Hematopoietic multipotent progenitor cell treated with erythropoietin and hydrocortisone succinate and interleukin-3 and kit ligand, for 17 days (in vitro differentiated cells): Measurements from ENCODE around the gene DGKA.
A peak's percentile ranks its signal among the peaks of the same experiment; 100 is the strongest.
"Not testable (repeated sequence)": the region's sequence is repeated elsewhere in the genome, so short reads cannot be mapped to it uniquely, and the experiment has no call there.

Experiments
- DNase-seq: peaks from one replicate; pipeline ENCODE4 v3.0.0-alpha.2; 2015; ENCODE audit warnings: low spot score

DGKA gene

DNA sequence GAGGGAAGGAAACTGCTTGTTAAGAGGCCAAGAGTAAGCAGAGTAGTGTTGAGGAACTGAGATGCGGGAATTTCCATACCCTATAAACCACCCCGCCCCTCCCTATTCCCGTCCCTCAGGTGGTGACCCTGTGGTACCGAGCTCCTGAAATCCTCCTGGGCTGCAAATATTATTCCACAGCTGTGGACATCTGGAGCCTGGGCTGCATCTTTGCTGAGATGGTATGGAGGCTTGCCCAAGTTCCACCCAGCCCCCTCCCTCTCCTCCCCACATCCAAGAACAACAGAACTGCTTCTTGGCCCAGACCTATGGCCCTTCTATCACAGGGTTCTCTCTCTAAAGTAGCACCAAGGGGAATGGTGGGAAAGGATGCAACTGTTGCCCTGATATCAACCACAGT, 38.4 kb downstream of the DGKA start:
- no peak for DNase-seq

DNA sequence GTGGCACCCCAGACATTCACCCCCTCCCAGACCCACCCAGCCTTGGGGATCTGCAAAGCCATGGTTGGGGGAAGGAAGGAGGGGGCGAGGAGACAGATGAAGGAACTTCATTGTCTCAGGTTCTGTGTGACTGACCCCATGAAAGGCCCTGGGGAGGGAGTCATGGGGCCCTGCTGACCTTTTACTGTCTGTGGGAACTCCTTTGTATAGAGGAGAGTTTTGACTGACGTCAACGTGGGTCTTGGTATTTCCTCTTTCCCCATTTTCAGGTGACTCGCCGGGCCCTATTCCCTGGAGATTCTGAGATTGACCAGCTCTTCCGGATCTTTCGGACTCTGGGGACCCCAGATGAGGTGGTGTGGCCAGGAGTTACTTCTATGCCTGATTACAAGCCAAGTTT, 39.8 kb downstream of the DGKA start:
- DNase-seq = no peak

GRCh38 chr12:55972042-55972441, 41.1 kb downstream of the DGKA start:
- DNase-seq = no peak

DNA sequence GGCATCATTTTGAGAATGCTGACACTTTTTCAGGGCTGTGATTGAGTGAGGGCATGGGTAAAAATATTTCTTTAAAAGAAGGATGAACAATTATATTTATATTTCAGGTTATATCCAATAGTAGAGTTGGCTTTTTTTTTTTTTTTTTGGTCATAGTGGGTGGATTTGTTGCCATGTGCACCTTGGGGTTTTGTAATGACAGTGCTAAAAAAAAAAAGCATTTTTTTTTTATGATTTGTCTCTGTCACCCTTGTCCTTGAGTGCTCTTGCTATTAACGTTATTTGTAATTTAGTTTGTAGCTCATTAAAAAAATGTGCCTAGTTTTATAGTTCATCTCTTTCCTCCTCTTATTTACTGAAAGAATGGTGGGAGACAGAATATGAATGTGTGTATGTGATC, 41.5 kb downstream of the DGKA start:
- DNase-seq = no peak

GRCh38 chr12:55972911-55973598, 42.1 kb downstream of the DGKA start:
- no peak for DNase-seq

DNA sequence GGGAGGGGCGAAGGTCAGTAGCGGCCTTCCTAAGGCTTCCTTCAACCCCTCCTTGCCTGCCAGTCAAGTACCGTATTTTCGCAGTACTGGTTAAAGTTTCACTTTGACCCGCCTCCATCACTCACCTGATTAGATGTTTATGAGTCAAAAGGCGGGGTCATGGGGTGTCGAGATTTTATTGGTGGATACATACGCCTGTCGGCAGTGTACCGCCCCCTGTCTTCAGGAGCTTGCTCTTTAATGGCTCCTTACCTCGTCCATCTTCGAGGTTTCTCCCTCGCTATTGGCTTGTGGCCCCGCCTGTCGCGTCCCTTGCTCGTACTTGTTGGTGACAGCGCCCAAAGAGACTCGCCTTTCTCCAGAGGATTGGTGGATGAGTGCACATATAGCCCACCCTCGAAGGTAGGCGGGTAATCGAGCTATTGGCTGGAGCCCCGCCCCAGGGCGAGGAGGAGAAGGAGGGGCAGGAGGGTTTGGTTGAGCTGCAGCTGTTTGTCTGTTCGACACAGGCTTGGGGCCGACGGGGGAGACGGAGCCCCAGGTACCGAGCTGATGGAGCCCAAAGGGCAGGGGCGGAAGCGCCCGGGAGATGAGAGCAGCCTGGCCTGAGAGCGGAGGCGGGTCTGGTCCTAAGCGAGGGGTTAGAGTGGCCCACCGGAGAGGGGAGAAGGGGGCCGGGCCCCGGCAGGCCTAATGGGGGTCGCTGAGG, 42.8 kb downstream of the DGKA start, which contains the start of gene RAB5B:
TSS of gene RAB5B (plus strand) at position 480 of the 709 bp plus-strand sequence. CDS start 12,883 bp downstream, outside the sequence.
- DNase-seq = peak; percentile 100

GRCh38 chr12:55974308-55974730, 43.4 kb downstream of the DGKA start:
- peak; percentile 67 for DNase-seq

GRCh38 chr12:55978393-55978792, 47.4 kb downstream of the DGKA start:
- DNase-seq = no peak

DNA sequence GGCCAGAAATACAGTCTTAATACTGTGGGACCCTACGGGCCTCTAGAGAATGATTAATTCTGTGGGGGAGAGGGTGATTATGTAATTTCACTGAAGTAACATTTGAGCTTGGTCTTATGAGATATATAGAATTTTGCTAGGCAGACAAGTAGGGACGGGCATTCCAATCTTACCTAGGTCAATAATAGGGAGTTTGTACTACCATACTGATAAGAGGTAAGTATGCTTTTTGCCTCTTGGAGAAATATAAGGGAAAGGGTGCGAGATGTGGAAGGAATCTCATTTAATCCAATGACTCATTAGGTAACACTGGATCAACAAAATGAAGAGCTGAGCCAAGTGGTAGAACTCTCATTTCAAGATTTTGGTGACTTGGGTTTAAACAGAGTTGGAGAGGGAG, 48.1 kb downstream of the DGKA start:
- no peak for DNase-seq

DNA sequence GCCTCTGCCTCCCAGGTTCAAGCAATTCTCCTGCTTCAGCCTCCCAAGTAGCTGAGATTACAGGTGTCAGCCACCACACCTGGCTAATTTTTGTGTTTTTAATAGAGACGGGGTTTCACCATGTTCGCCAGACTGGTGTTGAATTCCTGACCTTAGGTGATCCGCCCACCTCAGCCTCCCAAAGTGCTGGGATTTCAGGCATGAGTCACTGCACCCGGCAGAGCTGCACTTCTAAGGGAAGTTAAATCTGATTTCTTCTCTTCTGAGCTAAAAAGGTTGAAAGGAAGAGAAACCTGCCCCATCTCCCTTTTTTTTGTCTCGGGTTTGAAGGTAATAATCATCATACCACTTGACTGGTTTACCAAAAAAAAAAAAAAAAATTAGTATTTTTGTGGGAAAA, 50.9 kb downstream of the DGKA start:
- not testable (repeated sequence) for DNase-seq

GRCh38 chr12:55982319-55982936, 51.5 kb downstream of the DGKA start:
- DNase-seq = no peak

DNA sequence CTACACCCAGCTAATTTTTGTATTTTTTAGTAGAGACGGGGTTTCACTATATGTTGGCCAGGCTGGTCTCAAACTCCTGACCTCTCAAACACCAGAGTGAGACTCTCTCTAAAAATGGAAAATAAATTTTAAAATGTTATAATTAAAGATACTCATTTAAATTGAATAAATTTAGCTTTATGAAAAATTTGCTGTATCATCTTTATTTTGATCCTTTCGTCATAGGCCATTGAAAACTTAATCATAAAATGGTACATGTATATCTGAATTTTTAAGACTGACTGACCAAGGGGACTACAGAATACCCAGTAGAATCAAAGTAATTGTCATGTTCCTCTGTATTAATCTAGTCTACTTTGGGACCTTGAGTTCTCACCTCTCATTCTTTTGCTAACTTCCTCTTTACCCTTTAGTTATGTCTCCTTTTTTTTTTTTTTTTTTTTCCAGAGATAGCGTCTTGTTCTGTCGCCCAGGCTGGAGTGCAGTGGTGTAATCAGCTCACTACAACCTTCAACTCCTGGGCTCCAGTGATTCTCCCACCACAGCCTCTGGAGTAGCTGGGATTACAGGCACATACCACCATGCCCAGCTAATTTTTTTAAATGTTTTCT, 52.4 kb downstream of the DGKA start:
- DNase-seq = no peak

- no peak for DNase-seq
Measured at GRCh38 chr12:55984861-55985260, 53.9 kb downstream of the DGKA start.

DNA sequence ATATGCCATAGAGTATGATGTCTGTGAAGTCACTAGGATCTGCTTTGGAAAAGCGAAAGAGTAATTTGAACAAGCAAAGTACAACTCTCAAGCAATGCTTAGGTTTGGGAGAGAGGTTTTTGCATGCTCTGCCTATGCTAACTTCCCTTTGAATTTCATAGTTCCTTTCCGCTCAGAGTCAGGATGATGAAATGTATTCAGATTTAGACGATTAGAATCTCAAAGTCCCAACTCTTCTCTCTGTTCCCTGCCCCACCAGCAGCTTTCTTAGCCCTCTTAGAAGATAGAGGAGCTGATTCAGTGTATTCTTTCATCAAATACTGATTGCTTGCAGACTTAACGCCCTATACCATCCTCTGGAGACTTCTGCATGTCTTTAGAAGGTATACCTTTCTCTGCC, 54.4 kb downstream of the DGKA start:
- DNase-seq = no peak

GRCh38 chr12:55985976-55986375, 55.0 kb downstream of the DGKA start:
- not testable (repeated sequence) for DNase-seq

DNA sequence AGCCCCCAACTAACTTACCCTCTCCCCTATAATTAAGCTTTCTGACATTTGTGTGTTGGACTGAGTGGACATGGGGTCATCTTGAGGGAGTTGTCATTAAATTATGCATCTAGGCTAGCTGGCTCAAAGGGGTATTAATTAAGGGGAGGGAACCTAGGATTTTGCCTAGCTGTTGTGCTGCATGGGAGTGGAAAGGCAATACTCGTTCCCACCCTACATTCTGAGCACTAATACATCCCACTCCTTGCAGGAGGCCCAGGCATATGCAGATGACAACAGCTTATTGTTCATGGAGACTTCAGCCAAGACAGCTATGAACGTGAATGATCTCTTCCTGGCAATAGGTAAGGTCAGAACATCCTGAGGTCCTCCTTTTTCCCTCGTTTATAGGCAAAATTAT, 60.1 kb downstream of the DGKA start:
- DNase-seq = no peak

DNA sequence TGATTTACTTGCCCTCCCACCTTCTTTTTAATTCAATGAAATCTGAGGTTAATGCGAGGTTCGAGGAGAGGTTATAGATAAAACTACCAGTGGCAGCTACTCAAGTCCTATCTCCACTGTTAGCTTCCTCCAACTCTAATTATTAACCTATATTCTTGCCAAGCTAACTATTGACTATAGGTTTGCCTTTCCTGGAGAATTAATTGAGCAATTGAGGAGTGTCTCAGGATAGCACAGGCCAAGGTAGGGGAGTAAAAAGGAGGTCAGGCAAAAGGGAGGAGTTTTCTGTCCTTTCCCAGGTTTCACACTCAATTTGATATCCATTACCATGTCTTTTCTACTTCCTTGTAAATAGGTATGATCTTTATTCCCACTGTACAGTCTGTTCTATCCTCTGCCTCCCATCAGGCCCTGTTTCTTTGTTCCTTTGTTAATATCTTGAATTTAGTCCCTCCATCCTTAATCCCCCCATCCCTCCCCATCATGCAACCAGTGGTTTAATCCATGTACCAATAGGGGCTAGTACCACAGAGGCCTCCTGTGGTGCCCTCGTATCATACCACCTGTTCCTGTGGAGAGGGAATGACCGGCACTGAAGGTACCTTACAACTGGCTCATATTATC, 62.4 kb downstream of the DGKA start:
- no peak for DNase-seq

- DNase-seq = no peak
Measured at GRCh38 chr12:55995366-55995765, 64.4 kb downstream of the DGKA start.

DNA sequence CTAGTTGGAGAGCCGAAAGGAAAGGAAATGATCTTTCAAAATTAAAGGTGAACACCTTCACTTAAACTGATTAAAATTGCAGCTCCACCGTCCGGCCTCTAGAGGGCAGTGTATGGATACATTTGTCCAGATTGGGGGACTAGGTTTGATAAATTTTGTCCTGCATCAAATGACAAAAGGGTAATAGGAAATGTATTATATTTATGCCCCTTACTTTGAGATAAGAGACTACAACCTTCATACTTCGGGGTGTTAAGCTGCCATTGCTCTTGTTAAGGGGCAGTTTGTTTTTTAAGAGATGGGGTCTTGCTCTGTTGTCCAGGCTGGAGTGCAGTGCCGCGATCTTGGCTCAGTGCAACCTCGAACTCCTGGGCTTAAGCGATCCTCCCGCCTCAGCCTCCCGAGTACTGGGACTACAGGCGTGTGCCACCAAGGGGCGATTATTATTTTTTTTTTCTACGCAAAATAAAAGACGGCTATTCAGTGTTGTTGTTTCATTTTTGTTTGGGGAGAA, 65.3 kb downstream of the DGKA start:
- peak; percentile 86 for DNase-seq

GRCh38 chr12:55996715-55997534, 66.0 kb downstream of the DGKA start, which contains the start of gene SUOX:
Gene SUOX (plus strand): TSS chr12:55997276. CDS start chr12:56002222, 4,946 bp downstream.
- peak; percentile 73 for DNase-seq

- DNase-seq = no peak
Measured at GRCh38 chr12:55997535-55997859, 66.5 kb downstream of the DGKA start.
